Uterus (tissue), 4 donors: ENCODE measurements around the gene DBF4. TPM values are rescaled to one million over a fixed set of nuclear protein-coding genes. Genes with fewer than 3 reads are reported as not detected.
"Not testable (repeated sequence)": the region's sequence is repeated elsewhere in the genome, so short reads cannot be mapped to it uniquely, and the experiment has no call there.

Experiments used
- DNase-seq, 2 donors: peaks; one replicate each; pipeline ENCODE4 v3.0.0-alpha.2; 2019 to 2020
- H3K27ac ChIP-seq, 2 donors: fragments of 200-600 bp; sonication (generic); 1 replicate in 1 of 2; 2 replicates in 1 of 2; pipeline ENCODE4 v1.5.1; 2016 to 2018
- H3K27me3 ChIP-seq, 2 donors: fragments of 200-600 bp; sonication (generic); one replicate each; pipeline ENCODE4 v1.5.1; 2018 to 2019; ENCODE audit warnings: control low read depth in 1 of 2
- H3K36me3 ChIP-seq, 2 donors: fragments of 200-600 bp; sonication (generic); one replicate each; pipeline ENCODE4 v1.5.1; 2019; ENCODE audit warnings: control low read depth in 1 of 2
- H3K4me1 ChIP-seq, 2 donors: fragments of 200-600 bp; sonication (generic); one replicate each; pipeline ENCODE4 v1.5.1; 2018 to 2019; ENCODE audit warnings: control low read depth in 1 of 2
- H3K4me3 ChIP-seq, 2 donors: fragments of 200-600 bp; sonication (generic); 1 replicate in 1 of 2; 2 replicates in 1 of 2; pipeline ENCODE4 v1.5.1; 2018 to 2019; ENCODE audit warnings: mild to moderate bottlenecking in 1 of 2
- H3K9me3 ChIP-seq, 2 donors: fragments of 200-600 bp; sonication (generic); one replicate each; pipeline ENCODE4 v1.5.1; 2019; ENCODE audit warnings: control low read depth in 1 of 2
- POLR2A ChIP-seq, 2 donors: fragments of 450-650 bp; IDR thresholded peaks; one replicate each; pipeline ENCODE4 v1.6.1; 2016; ENCODE audit warnings: antibody characterized with exemption in 2 of 2, mild to moderate bottlenecking in 1 of 2, moderate library complexity in 1 of 2
- intact Hi-C: fragments of 100-400 bp; cut with DNase I; formaldehyde crosslinking; loops from one replicate; pipeline ENCODE4 v1.15.1; 2023; ENCODE audit warnings: low total_unique reads
- total RNA-seq, 4 donors: library from RNA; depleted of rRNA in 3 of 4; stranded (reverse); fragments of >200 nt in 3 of 4; gene quantifications; one replicate each; pipeline versions ENCODE4 v1.1.0 to v1.2.4, GENCODE V29; 2014 to 2023
- TF ChIP-seq, protein P1 (sequence below), 4 experiments: fragments of 200-600 bp in 2 of 4; fragments of 450-650 bp in 2 of 4; sonication (generic) in 2 of 4; IDR thresholded peaks; one replicate each; pipeline ENCODE4 v1.5.1; 2016 to 2019; ENCODE audit warnings: antibody characterized with exemption in 4 of 4, mild to moderate bottlenecking in 2 of 4, moderate library complexity in 1 of 4
- donor health status: DM: yes; HTN: yes; CAD: no.

DBF4 gene
- total RNA-seq, 4 donors from 2014 or later = 1.3 to 27.7 (median 9.4) TPM

DNA sequence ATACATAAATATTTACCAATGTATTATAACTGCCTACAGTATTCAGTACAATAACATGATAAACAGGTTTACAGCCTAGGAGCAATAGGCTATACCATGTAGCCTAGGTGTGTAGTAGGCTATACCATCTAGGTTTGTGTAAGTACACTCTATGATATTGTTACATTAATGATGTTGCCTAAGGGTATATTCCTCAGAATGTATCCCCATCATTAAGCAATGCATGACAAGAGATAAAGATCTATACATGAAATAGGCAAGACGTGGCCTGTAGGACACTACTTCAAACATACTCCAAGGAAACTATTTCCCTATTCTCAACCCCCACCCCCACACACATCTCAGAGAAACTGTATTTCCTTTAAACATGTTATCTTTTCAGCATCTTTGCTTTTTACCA lies 42.4 kb downstream of the DBF4 start:
- Histone ChIP-seq H3K27ac (no peak overlapping the region), H3K9me3 (no peaks in the 10 kb centered on the region), H3K4me3 (no peak overlapping the region), H3K36me3 (no peaks in the 10 kb centered on the region), H3K4me1 (no peaks in the 10 kb centered on the region), H3K27me3 (no peaks in the 10 kb centered on the region)
- DNase-seq = no peak
- no peak for TF ChIP-seq POLR2A (IDR thresholded peaks at IDR 0.05)
- TF ChIP-seq, protein P1, sequence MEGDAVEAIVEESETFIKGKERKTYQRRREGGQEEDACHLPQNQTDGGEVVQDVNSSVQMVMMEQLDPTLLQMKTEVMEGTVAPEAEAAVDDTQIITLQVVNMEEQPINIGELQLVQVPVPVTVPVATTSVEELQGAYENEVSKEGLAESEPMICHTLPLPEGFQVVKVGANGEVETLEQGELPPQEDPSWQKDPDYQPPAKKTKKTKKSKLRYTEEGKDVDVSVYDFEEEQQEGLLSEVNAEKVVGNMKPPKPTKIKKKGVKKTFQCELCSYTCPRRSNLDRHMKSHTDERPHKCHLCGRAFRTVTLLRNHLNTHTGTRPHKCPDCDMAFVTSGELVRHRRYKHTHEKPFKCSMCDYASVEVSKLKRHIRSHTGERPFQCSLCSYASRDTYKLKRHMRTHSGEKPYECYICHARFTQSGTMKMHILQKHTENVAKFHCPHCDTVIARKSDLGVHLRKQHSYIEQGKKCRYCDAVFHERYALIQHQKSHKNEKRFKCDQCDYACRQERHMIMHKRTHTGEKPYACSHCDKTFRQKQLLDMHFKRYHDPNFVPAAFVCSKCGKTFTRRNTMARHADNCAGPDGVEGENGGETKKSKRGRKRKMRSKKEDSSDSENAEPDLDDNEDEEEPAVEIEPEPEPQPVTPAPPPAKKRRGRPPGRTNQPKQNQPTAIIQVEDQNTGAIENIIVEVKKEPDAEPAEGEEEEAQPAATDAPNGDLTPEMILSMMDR (IDR thresholded peaks at IDR 0.05) = no peak
- intact Hi-C loops = no loop called here

GRCh38 chr7:87919875-87920274 lies 43.6 kb downstream of the DBF4 start:
- Histone ChIP-seq H3K4me3 (no peak overlapping the region), H3K36me3 (no peaks in the 10 kb centered on the region), H3K9me3 (no peaks in the 10 kb centered on the region), H3K27me3 (no peaks in the 10 kb centered on the region), H3K4me1 (no peaks in the 10 kb centered on the region), H3K27ac (no peak overlapping the region)
- no peak for TF ChIP-seq POLR2A (IDR thresholded peaks at IDR 0.05)
- TF ChIP-seq, protein P1 (IDR thresholded peaks at IDR 0.05) = no peak
- no peak for DNase-seq
- intact Hi-C loops = no loop called here

GRCh38 chr7:87920578-87920977 lies 44.3 kb downstream of the DBF4 start:
- no peak for DNase-seq
- H3K36me3 ChIP-seq = no peaks in the 10 kb centered on the region
- no peak overlapping the region for H3K27ac ChIP-seq
- TF ChIP-seq POLR2A (IDR thresholded peaks at IDR 0.05) = no peak
- TF ChIP-seq, protein P1 (IDR thresholded peaks at IDR 0.05) = no peak
- no peaks in the 10 kb centered on the region for H3K9me3 ChIP-seq
- intact Hi-C loops = no loop called here
- H3K4me1 ChIP-seq = no peaks in the 10 kb centered on the region
- H3K4me3 ChIP-seq = no peak overlapping the region
- H3K27me3 ChIP-seq = no peaks in the 10 kb centered on the region

- H3K27ac ChIP-seq, H3K9me3 ChIP-seq, H3K36me3 ChIP-seq, intact Hi-C loops, H3K4me1 ChIP-seq, H3K4me3 ChIP-seq, H3K27me3 ChIP-seq, DNase-seq: not testable (repeated sequence)
These were observed 46.6 kb downstream of the DBF4 start for GRCh38 chr7:87922759-87923395.

DNA sequence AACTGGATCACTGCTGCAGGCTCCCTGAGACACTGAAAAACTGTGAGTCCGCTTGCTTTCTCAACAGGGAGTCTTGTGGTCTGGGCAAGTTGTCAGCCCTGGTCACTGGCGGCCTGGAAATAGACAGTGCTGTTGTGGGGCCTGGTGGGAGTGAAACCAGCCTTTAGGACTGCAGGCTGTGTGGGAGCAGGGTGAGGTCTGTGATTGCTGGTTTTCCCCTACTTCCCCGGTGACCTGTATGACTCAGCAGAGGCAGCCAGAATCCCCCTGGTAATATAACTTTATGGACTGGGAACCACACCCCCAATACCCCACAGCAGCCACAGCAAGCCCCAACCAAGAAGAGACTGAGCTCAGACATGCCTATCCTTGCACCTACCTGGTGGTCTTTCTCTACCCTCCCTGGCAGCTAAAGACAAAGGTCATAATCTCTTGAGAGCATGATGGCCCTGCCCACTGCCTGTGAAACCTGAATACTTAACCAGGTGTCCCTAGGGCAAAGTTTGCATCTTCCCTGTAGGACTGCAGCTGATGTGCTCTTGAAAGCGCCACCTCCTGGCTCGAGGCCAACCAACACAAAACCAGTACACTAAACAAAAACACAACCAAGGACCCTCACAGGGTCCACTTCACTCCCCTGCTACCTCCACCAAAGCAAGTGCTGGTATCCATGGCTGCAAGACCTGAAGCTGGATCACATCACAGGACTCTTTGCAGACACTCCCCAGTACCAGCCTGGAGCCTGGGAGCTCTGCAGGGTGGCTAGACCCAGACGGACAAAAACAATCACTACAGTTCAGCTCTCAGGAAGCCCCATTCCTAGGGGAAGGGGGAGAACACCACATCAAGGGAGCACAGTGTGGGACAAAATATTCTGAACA lies 50.5 kb downstream of the DBF4 start:
- Histone ChIP-seq H3K27me3 (no peaks in the 10 kb centered on the region), H3K4me3 (no peak overlapping the region), H3K9me3 (no peaks in the 10 kb centered on the region), H3K4me1 (no peaks in the 10 kb centered on the region), H3K27ac (no peak overlapping the region), H3K36me3 (no peaks in the 10 kb centered on the region)
- intact Hi-C loops = no loop called here
- no peak for DNase-seq
- no peak for TF ChIP-seq POLR2A (IDR thresholded peaks at IDR 0.05)
- TF ChIP-seq, protein P1 (IDR thresholded peaks at IDR 0.05) = no peak
